ENCODE results near the gene MYRIP.

DNA sequence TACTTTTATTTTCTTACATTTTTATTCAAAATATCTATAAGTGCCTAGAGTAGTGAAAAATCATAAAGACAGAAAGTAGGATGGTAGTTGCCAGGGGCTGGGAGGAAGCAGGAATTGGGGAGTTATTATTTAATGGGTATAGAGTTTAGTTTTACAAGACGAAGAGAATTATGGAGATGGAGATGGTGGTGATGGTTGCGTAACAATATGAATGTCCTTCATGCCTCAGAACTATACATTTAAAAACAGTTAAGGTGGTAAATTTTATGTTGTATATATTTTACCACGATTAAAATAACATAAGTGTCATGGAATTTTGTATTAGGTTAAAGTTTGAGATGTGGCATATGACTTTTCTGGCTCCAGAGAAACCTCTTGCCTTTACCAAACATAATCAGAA lies 171.4 kb downstream of the MYRIP start:
- TF ChIP-seq, protein P1, sequence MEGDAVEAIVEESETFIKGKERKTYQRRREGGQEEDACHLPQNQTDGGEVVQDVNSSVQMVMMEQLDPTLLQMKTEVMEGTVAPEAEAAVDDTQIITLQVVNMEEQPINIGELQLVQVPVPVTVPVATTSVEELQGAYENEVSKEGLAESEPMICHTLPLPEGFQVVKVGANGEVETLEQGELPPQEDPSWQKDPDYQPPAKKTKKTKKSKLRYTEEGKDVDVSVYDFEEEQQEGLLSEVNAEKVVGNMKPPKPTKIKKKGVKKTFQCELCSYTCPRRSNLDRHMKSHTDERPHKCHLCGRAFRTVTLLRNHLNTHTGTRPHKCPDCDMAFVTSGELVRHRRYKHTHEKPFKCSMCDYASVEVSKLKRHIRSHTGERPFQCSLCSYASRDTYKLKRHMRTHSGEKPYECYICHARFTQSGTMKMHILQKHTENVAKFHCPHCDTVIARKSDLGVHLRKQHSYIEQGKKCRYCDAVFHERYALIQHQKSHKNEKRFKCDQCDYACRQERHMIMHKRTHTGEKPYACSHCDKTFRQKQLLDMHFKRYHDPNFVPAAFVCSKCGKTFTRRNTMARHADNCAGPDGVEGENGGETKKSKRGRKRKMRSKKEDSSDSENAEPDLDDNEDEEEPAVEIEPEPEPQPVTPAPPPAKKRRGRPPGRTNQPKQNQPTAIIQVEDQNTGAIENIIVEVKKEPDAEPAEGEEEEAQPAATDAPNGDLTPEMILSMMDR (IDR thresholded peaks at IDR 0.05) = no peak
- TF ChIP-seq POLR2A (IDR thresholded peaks at IDR 0.05) = no peak
